Stimulated activated naive CD8-positive, alpha-beta T cell treated with anti-CD3 and anti-CD28 coated beads, Interleukin-15, Interleukin-2, amounts not matched to agents 100 U/mL and 50 U/mL, for 24 hours (primary cell): ENCODE results near the gene S100A8.
A peak's percentile ranks its signal among the peaks of the same experiment; 100 is the strongest.
"Not testable (repeated sequence)": the region's sequence is repeated elsewhere in the genome, so short reads cannot be mapped to it uniquely, and the experiment has no call there.

Source experiments
- ATAC-seq: fragments of 150-1000 bp; cut with Tn5 transposase; one replicate; pipeline ENCODE4 v1.10.0; 2021
- DNase-seq: peaks from one replicate; pipeline ENCODE4 v3.0.0; 2021

Gene S100A8

GRCh38 chr1:153390938-153391710 is at the start of gene S100A8:
TSS of gene S100A8 (minus strand) at chr1:153391073. CDS start at chr1:153390535, 538 bp downstream.
- DNase-seq (no peak), ATAC-seq (no peak)

- DNase-seq (no peak), ATAC-seq (no peak)
These were observed 48.4 kb upstream of the S100A8 start for GRCh38 chr1:153439273-153439672.

- DNase-seq (no peak), ATAC-seq (no peak)
These were observed 47.7 kb upstream of the S100A8 start for GRCh38 chr1:153438599-153438998.

GRCh38 chr1:153437236-153437635 is 46.4 kb upstream of the S100A8 start:
- DNase-seq (no peak), ATAC-seq (no peak)

GRCh38 chr1:153434746-153435455 is 44.0 kb upstream of the S100A8 start:
- ATAC-seq (no peak), DNase-seq (no peak)

- no peak for DNase-seq
These were observed 42.2 kb upstream of the S100A8 start for GRCh38 chr1:153432874-153433681.

GRCh38 chr1:153431928-153432327 is 41.1 kb upstream of the S100A8 start:
- ATAC-seq: no peak
- DNase-seq: no peak

More at GRCh38 chr1:153432874-153433681, 42.2 kb upstream of the S100A8 start:
- no peak for ATAC-seq

GRCh38 chr1:153431427-153431826 is 40.6 kb upstream of the S100A8 start:
- ATAC-seq (no peak), DNase-seq (no peak)

GRCh38 chr1:153431002-153431401 is 40.1 kb upstream of the S100A8 start:
- no peak for DNase-seq
- ATAC-seq: no peak

GRCh38 chr1:153430561-153430960 is 39.7 kb upstream of the S100A8 start:
- DNase-seq: no peak

GRCh38 chr1:153430166-153430553 is 39.3 kb upstream of the S100A8 start:
- ATAC-seq: no peak
- no peak for DNase-seq

More at GRCh38 chr1:153430561-153430960, 39.7 kb upstream of the S100A8 start:
- ATAC-seq: no peak

GRCh38 chr1:153429266-153430165 is 38.6 kb upstream of the S100A8 start:
- ATAC-seq (no peak), DNase-seq (no peak)

GRCh38 chr1:153428791-153429190 is 37.9 kb upstream of the S100A8 start:
- no peak for ATAC-seq
- DNase-seq: no peak

GRCh38 chr1:153428073-153428638 is 37.3 kb upstream of the S100A8 start:
- ATAC-seq (no peak), DNase-seq (no peak)

- no peak for DNase-seq
- ATAC-seq: no peak
These were observed 35.9 kb upstream of the S100A8 start for GRCh38 chr1:153426809-153427208.

GRCh38 chr1:153422450-153423068 is 31.7 kb upstream of the S100A8 start:
- DNase-seq (peak; percentile 68), ATAC-seq (no peak)

- no peak for ATAC-seq
- no peak for DNase-seq
These were observed 29.4 kb upstream of the S100A8 start for GRCh38 chr1:153420306-153420705.

GRCh38 chr1:153419436-153419793 is 28.5 kb upstream of the S100A8 start:
- not testable (repeated sequence) for ATAC-seq, DNase-seq

- ATAC-seq: not testable (repeated sequence)
These were observed 28.0 kb upstream of the S100A8 start for GRCh38 chr1:153418758-153419435.

More at GRCh38 chr1:153418758-153419435, 28.0 kb upstream of the S100A8 start:
- not testable (repeated sequence) for DNase-seq
